ENCODE data around the gene OR14K1.
"Not testable (repeated sequence)": the region's sequence is repeated elsewhere in the genome, so short reads cannot be mapped to it uniquely, and the experiment has no call there.

- TF ChIP-seq CTCF, POLR2A (IDR thresholded peaks at IDR 0.05): not testable (repeated sequence)
Measured at GRCh38 chr1:247742215-247742760, 3.9 kb downstream of the OR14K1 start.
